SK-N-SH (cell line): ENCODE measurements around the gene ERC2. TPM values are rescaled to one million over a fixed set of nuclear protein-coding genes. Genes with fewer than 3 reads are reported as not detected.

Source experiments
- CTCF ChIA-PET: fragments of 300-600, 350-600 bp; formaldehyde crosslinking; extraction: SDS; loops from one replicate; lab custom pipeline; 2021; lab: Yijun Ruan, JAX
- POLR2A ChIA-PET: fragments of 350-600 bp; sonication (Branson Sonifier 250); formaldehyde crosslinking; extraction: SDS; loops from one replicate; lab custom pipeline; 2020; ENCODE audit warnings: antibody characterized with exemption, inconsistent platforms; lab: Yijun Ruan, JAX
- DNase-seq: peaks from one replicate; pipeline ENCODE4 v3.0.0; 2012
- H2AFZ ChIP-seq: fragments of 200-600 bp; sonication (generic); 2 replicates; pipeline ENCODE4 v1.8.1; 2016; ENCODE audit warnings: antibody characterized with exemption, mild to moderate bottlenecking, low read depth
- H3F3A ChIP-seq: fragments of 200-600 bp; sonication (generic); replicated peaks from 2 replicates; pipeline ENCODE3; 2016; ENCODE audit warnings: antibody characterized with exemption, mild to moderate bottlenecking; ENCODE audit not compliant: insufficient read depth
- H3K27ac ChIP-seq, 2 experiments: fragments of 200-500 bp in 1 of 2; fragments of 200-600 bp in 1 of 2; sonication (Bioruptor generic) in 1 of 2; sonication (generic), shearing (Covaris generic) in 1 of 2; 2 replicates each; pipeline versions ENCODE4 v1.5.1 to v1.6.1; 2014 to 2016; ENCODE audit warnings: low read depth in 2 of 2, inconsistent platforms in 1 of 2, low read length in 1 of 2, mild to moderate bottlenecking in 1 of 2, mixed read lengths in 1 of 2
- H3K27me3 ChIP-seq: fragments of 200-600 bp; sonication (generic), shearing (Covaris generic); 2 replicates; pipeline ENCODE4 v1.6.1; 2016; ENCODE audit warnings: mixed run types; ENCODE audit not compliant: insufficient read depth
- H3K36me3 ChIP-seq, 2 experiments: fragments of 200-500 bp in 1 of 2; fragments of 200-600 bp in 1 of 2; sonication (Bioruptor generic) in 1 of 2; sonication (generic) in 1 of 2; replicated peaks in 1 of 2; 2 replicates each; pipeline versions ENCODE3 to v1.5.1; 2014 to 2016; ENCODE audit warnings: low read length in 1 of 2, mild to moderate bottlenecking in 1 of 2; ENCODE audit not compliant: insufficient read depth in 2 of 2, control insufficient read depth in 1 of 2
- H3K4me1 ChIP-seq, 2 experiments: fragments of 200-500 bp in 1 of 2; fragments of 200-600 bp in 1 of 2; sonication (Bioruptor generic) in 1 of 2; sonication (generic), shearing (Covaris generic) in 1 of 2; 2 replicates each; pipeline versions ENCODE4 v1.5.1 to v1.6.1; 2014 to 2016; ENCODE audit warnings: low read depth in 1 of 2, low read length in 1 of 2, mixed run types in 1 of 2; ENCODE audit not compliant: insufficient read depth in 2 of 2, control insufficient read depth in 1 of 2
- H3K4me2 ChIP-seq: fragments of 200-600 bp; sonication (generic), shearing (Covaris generic); 2 replicates; pipeline ENCODE4 v1.6.1; 2017; ENCODE audit warnings: mixed run types
- H3K4me3 ChIP-seq, 2 experiments: fragments of 200-500 bp in 1 of 2; fragments of 200-600 bp in 1 of 2; sonication (Bioruptor generic) in 1 of 2; sonication (generic), shearing (Covaris generic) in 1 of 2; 2 replicates each; pipeline versions ENCODE4 v1.5.1 to v1.8.1; 2014 to 2016; ENCODE audit warnings: low read depth in 2 of 2, inconsistent platforms in 1 of 2, low read length in 1 of 2, mild to moderate bottlenecking in 1 of 2, mixed read lengths in 1 of 2, moderate library complexity in 1 of 2
- H3K79me2 ChIP-seq: fragments of 200-600 bp; sonication (generic); 2 replicates; pipeline ENCODE4 v1.8.1; 2017; ENCODE audit warnings: mild to moderate bottlenecking; ENCODE audit not compliant: insufficient read depth
- H3K9ac ChIP-seq: fragments of 200-600 bp; sonication (generic); 2 replicates; pipeline ENCODE4 v1.6.1; 2017; ENCODE audit warnings: mixed run types
- H3K9me2 ChIP-seq: fragments of 200-600 bp; sonication (generic); 2 replicates; pipeline ENCODE4 v1.6.1; 2017; ENCODE audit warnings: mixed run types
- H3K9me3 ChIP-seq: fragments of 200-600 bp; sonication (generic); 2 replicates; pipeline ENCODE4 v1.6.1; 2017; ENCODE audit warnings: mixed run types, mild to moderate bottlenecking, moderate library complexity
- H4K20me1 ChIP-seq: fragments of 200-600 bp; sonication (generic); 2 replicates; pipeline ENCODE4 v1.6.1; 2017; ENCODE audit warnings: mild to moderate bottlenecking, mixed run types; ENCODE audit not compliant: insufficient read depth
- CHD2 ChIP-seq: fragments of 150-350 bp; IDR thresholded peaks from 2 replicates; pipeline ENCODE4 v1.6.1; 2018; ENCODE audit warnings: low read length; ENCODE audit not compliant: partially characterized antibody
- ELF1 ChIP-seq: IDR thresholded peaks from 2 replicates; pipeline ENCODE4 v1.4.0; 2012
- EP300 ChIP-seq, 2 experiments: IDR thresholded peaks; 2 replicates each; pipeline versions ENCODE4 v1.4.0 to v1.6.1; 2012; ENCODE audit warnings: borderline replicate concordance in 1 of 2, low read depth in 1 of 2, low read length in 1 of 2
- EZH2phosphoT487 ChIP-seq: fragments of 200-600 bp; sonication (generic); IDR thresholded peaks from 2 replicates; pipeline ENCODE4 v1.6.1; 2017; ENCODE audit warnings: low read depth, mixed run types, mild to moderate bottlenecking, antibody characterized with exemption, moderate library complexity, borderline replicate concordance
- FOSL2 ChIP-seq: IDR thresholded peaks from 2 replicates; pipeline ENCODE4 v1.4.0; 2012; ENCODE audit warnings: low read depth, mild to moderate bottlenecking, moderate library complexity, borderline replicate concordance
- FOXM1 ChIP-seq: IDR thresholded peaks from 2 replicates; pipeline ENCODE4 v1.4.0; 2012; ENCODE audit warnings: low read depth, mild to moderate bottlenecking
- GABPA ChIP-seq: IDR thresholded peaks from 2 replicates; pipeline ENCODE4 v1.4.0; 2012; ENCODE audit warnings: low read depth, mild to moderate bottlenecking
- GATA2 ChIP-seq: sonication (generic); formaldehyde crosslinking; IDR thresholded peaks from 2 replicates; pipeline ENCODE4 v1.5.0; 2020; ENCODE audit warnings: mild to moderate bottlenecking, missing genetic modification reagents
- IRF3 ChIP-seq: fragments of 150-350 bp; IDR thresholded peaks from 2 replicates; pipeline ENCODE4 v1.6.1; 2016; ENCODE audit warnings: mild to moderate bottlenecking, low read depth, low read length
- MAX ChIP-seq: IDR thresholded peaks from 2 replicates; pipeline ENCODE4 v1.4.0; 2012; ENCODE audit warnings: low read depth
- MXI1 ChIP-seq: IDR thresholded peaks from 2 replicates; pipeline ENCODE4 v1.6.1; 2012; ENCODE audit warnings: mild to moderate bottlenecking, low read depth, low read length, improper control_type of control experiment
- RAD21 ChIP-seq: IDR thresholded peaks from 2 replicates; pipeline ENCODE4 v1.6.1; 2012; ENCODE audit warnings: mild to moderate bottlenecking, low read length
- RCOR1 ChIP-seq: fragments of 150-350 bp; IDR thresholded peaks from 2 replicates; pipeline ENCODE4 v1.6.1; 2017; ENCODE audit warnings: antibody characterized with exemption, low read length
- RFX5 ChIP-seq: IDR thresholded peaks from 2 replicates; pipeline ENCODE4 v1.6.1; 2012; ENCODE audit warnings: mild to moderate bottlenecking, improper control_type of control experiment, low read length
- RXRA ChIP-seq: IDR thresholded peaks from 2 replicates; pipeline ENCODE4 v1.4.0; 2012; ENCODE audit warnings: low read depth, mild to moderate bottlenecking, borderline replicate concordance
- SMC3 ChIP-seq: IDR thresholded peaks from 2 replicates; pipeline ENCODE4 v1.6.1; 2012; ENCODE audit warnings: low read depth, low read length, improper control_type of control experiment
- TCF12 ChIP-seq: IDR thresholded peaks from 2 replicates; pipeline ENCODE4 v1.4.0; 2012
- USF2 ChIP-seq: fragments of 150-350 bp; IDR thresholded peaks from 2 replicates; pipeline ENCODE4 v1.6.1; 2017; ENCODE audit warnings: antibody characterized with exemption, low read length, low read depth, borderline replicate concordance
- ZBTB33 ChIP-seq: IDR thresholded peaks from 2 replicates; pipeline ENCODE4 v1.4.0; 2012; ENCODE audit warnings: low read depth, borderline replicate concordance
- whole genome bisulfite sequencing: methylation state at CpG from one replicate; pipeline ENCODE4 v1.1.6; 2017; ENCODE audit warnings: low lambda C conversion rate; 5-methylcytosine and 5-hydroxymethylcytosine counted together
- polyA plus RNA-seq, 3 experiments: library from polyadenylated mRNA; depleted of rRNA; stranded (reverse); fragments of >200 nt; gene quantifications; 2 replicates each; pipeline ENCODE4 v1.2.3, GENCODE V29; 2012
- TF ChIP-seq, protein P1 (sequence below): IDR thresholded peaks from 2 replicates; pipeline ENCODE4 v1.4.0; 2012; ENCODE audit warnings: low read depth, borderline replicate concordance

ERC2 gene
- polyA plus RNA-seq, 1 of the 3 experiments (the other 2 are of a cell fraction) = 1.6 TPM

DNA sequence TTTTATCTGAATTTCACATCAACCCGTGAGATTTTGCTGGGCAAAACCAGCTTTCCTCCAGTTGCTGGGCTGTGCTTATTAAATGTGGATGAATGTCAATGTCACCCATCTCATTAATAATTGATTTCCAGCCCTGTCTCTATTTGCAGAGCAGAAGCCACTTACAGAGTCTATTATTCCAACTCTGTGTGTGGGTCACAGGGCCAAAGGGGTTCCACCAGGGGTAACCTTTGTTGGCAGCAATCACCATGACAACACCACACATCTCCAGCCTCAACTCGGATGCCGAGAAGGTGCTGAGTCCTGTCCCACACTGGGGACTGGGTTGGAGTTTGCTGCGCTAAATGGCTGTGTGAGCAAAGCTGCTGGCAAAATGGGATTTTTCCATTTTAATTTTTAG is 930.1 kb downstream of the ERC2 start:
- H3K79me2 ChIP-seq = no peaks in the 10 kb centered on the region
- DNase-seq = no peak
- H3K4me1 ChIP-seq = no peaks in the 10 kb centered on the region
- H3F3A ChIP-seq = no peaks in the 10 kb centered on the region
- no peaks in the 10 kb centered on the region for H3K9me2 ChIP-seq
- no peaks in the 10 kb centered on the region; the same call in 1 of the 2 replicates for H3K27me3 ChIP-seq
- no peaks in the 10 kb centered on the region for H4K20me1 ChIP-seq
- ChIA-PET POLR2A (no interaction called here), CTCF (no interaction called here)
- H2AFZ ChIP-seq = no peak overlapping the region
- WGBS = 67% methylated on average over 4 of the region's 4 CpGs
- no peak overlapping the region for H3K4me3 ChIP-seq
- no peak overlapping the region for H3K27ac ChIP-seq
- H3K9me3 ChIP-seq = no peaks in the 10 kb centered on the region
- no peak overlapping the region for H3K9ac ChIP-seq
- TF ChIP-seq TCF12 (no peak), FOSL2 (no peak), ELF1 (no peak), RCOR1 (no peak), USF2 (no peak), RAD21 (no peak), IRF3 (no peak), ZBTB33 (no peak), MXI1 (no peak), EP300 (IDR thresholded peaks at IDR 0.05; ENCODE audit: borderline replicate concordance in 1 of 2, low read depth in 1 of 2, low read length in 1 of 2) (no peak), MAX (no peak), GABPA (no peak), CHD2 (no peak), EZH2phosphoT487 (no peak), GATA2 (no peak), FOXM1 (no peak), SMC3 (no peak), RFX5 (no peak), RXRA (no peak)
- TF ChIP-seq, protein P1, sequence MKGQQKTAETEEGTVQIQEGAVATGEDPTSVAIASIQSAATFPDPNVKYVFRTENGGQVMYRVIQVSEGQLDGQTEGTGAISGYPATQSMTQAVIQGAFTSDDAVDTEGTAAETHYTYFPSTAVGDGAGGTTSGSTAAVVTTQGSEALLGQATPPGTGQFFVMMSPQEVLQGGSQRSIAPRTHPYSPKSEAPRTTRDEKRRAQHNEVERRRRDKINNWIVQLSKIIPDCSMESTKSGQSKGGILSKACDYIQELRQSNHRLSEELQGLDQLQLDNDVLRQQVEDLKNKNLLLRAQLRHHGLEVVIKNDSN = no peak
- no peaks in the 10 kb centered on the region for H3K36me3 ChIP-seq
- H3K4me2 ChIP-seq = no peak overlapping the region
